HT1080 (cell line): ENCODE data around the gene GBP2. TPM values are rescaled to one million over a fixed set of nuclear protein-coding genes. Genes with fewer than 3 reads are reported as not detected.

ENCODE experiments used
- DNase-seq: peaks from one replicate; pipeline ENCODE4 v3.0.0-alpha.2; 2015; ENCODE audit warnings: low read depth
- polyA plus RNA-seq, 2 experiments: library from polyadenylated mRNA; depleted of rRNA; stranded (reverse); fragments of >200 nt; gene quantifications; 2 replicates each; pipeline ENCODE4 v1.2.3, GENCODE V29; 2015
- total RNA-seq: library from RNA; depleted of rRNA; stranded (reverse); fragments of >200 nt; shearing (Covaris generic); gene quantifications from 2 replicates; pipeline ENCODE4 v1.2.3, GENCODE V29; 2014; rRNA removed

The GBP2 gene, protein sequence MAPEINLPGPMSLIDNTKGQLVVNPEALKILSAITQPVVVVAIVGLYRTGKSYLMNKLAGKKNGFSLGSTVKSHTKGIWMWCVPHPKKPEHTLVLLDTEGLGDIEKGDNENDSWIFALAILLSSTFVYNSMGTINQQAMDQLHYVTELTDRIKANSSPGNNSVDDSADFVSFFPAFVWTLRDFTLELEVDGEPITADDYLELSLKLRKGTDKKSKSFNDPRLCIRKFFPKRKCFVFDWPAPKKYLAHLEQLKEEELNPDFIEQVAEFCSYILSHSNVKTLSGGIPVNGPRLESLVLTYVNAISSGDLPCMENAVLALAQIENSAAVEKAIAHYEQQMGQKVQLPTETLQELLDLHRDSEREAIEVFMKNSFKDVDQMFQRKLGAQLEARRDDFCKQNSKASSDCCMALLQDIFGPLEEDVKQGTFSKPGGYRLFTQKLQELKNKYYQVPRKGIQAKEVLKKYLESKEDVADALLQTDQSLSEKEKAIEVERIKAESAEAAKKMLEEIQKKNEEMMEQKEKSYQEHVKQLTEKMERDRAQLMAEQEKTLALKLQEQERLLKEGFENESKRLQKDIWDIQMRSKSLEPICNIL
- total RNA-seq: 2.8 and 3.7 TPM in 2 replicates
- 4.1 and 5.4 TPM in 2 replicates for polyA plus RNA-seq (2015; cell fraction: cytosol; rRNA removed)
- 8.9 and 9.2 TPM in 2 replicates for polyA plus RNA-seq (2015; cell fraction: nucleus; rRNA removed)

DNA sequence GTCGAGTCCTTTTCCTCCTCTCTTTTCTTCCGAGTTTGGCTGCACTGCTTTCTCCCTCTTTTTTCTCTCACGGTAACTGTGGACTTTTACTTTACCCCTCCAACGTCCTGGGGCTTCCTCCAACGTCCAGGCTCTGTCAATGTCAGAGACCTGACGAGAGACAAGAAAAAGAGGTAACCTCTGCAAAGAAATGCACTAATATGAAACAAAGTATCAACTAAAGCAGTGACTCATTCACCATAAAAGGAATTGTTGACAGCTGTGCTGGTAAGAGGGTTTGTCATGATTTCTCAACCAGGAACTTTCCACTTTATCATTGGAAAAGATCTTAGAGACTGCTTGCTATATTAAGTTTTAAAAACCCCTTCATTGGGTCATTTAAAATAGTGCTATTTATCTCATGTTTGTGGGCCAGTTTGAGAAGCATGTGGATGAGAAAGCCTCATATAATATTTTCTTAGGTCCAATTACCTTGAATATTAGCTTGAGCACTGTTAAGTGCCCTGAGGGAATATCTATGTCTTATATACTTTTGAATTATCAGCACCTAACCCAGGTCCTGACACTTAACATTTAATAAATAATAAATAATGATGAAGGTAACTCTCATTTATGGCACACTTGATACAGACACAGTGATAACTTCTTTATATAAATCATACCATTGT, at the start of gene GBP2:
Gene GBP2, minus strand, starts transcription at position 202 of the 668 bp plus-strand sequence. CDS start 4,148 bp downstream, outside the sequence.
- peak; percentile 62 for DNase-seq

DNA sequence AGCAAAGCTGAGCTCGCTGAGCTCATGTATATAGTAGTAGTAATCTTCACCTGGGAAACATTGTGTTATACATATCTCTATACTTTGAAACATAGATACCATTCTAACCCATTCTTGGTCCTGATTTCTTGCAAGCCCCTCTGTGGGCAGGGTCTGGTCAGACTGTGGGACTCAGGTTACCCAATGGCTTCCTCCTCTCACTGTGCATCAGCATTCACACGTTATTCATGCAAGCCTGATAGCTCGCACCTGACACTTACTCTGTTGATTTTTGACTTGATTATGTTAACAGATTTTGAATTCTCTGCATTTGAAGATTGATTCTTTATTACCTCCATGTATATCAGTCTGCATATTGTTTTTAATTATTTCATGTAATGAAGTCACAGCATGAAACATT, 48.6 kb upstream of the GBP2 start:
- no peak for DNase-seq

DNA sequence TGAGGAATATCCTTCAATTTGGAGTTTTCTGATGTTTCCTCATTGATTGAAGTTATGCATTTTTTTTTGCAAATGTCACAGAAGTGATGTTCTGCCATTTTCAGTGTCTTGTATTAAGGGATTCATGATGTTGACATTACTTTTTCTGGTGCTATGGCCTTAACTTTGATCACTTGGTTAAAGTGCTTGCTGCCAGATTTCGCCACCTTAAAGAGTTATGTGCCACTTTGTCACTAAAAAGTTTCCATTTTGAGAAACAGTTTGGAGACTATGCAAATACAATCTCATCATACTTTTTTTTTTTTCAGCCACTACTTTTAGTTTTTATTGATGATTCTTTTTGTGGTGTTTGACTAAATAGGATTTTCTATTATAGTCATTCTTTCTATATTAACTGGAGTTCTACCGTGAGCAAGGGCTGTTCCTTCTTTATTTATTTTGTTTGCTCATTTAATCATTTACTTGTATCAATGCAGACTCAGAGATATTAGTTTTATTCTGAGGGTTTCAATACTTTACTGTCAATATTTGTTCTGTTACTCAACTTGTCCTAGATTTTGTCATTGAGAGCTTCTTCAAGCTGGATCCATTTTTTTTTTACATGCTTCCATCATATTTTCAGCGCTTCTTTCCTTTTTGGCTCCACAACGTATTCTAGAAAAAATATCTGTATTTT, 46.7 kb upstream of the GBP2 start:
- DNase-seq: no peak

DNA sequence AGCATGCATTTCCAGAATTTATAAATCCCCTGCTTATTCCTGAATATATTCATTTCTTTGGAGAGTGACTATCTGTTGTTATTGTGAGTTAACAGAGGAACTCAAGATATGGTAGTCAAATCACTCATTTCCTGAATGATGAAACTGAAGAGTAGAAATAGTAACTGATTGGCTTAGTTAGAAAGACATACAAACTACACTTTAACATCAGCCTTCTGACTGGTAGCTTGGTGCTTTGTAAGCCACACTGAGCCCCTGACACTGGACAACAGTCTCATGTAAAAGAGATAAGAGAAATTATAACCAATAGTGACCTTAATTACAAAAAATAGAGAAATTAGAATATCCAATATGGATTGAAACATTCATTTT, 45.1 kb upstream of the GBP2 start:
- DNase-seq: no peak

DNA sequence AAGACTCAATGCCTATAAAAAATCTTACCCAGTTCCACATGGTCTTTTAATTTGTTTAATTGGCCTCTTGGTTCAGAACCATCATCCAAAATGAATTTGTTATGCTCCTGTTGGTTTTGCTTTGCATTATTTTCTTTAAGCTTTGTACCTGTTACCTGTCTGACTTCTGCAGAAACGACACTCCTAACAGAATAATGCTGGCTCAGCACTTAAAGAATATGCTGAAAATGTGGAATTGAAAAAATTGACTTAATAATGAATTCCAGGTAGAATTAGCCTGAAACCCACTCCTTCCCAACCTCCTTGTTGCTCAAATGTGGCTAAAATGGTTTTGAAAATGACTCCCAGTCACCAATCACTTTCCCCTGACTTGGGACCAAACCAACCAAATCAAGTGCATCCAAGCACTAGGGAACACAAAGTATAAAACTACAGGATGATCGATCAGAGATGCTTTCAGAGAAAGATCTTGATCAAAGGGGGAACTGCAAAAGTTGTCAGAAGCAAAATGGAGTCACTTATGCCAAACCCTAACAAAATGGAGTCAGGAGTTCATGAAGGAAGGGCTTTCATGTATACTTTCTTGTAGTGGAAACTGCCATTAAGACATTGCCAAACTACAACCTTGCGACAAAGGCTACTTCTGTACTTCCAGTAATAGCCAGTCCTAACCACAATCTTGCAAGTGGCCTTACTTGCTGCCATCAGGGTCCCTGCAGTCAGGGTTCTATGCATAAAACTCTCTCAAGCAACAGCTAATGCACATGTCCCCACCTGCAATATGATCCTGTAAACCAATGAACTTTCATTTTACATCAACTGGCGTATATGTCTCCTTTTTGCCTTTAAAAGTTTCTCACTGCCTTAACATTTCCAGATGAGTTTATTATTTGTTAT, 44.5 kb upstream of the GBP2 start:
- DNase-seq: no peak

DNA sequence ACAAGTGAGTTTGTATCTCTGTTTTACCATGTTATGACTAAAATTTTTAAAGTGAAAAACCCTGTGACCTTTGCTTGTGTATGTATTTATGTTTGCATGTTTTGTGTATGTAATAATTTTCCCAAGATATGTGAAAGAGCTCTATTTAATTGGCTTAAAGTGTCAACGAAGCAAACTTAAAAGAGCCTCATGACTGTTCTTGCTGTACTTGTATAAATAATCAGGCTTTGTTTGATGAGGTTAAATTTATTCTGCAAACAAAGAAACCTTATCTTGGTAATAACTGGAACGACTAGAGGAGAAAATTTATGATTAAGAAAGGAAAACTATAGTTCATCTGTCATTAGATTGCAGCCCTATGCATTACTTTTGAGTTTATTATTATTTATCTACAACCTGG, 43.3 kb upstream of the GBP2 start:
- no peak for DNase-seq

DNA sequence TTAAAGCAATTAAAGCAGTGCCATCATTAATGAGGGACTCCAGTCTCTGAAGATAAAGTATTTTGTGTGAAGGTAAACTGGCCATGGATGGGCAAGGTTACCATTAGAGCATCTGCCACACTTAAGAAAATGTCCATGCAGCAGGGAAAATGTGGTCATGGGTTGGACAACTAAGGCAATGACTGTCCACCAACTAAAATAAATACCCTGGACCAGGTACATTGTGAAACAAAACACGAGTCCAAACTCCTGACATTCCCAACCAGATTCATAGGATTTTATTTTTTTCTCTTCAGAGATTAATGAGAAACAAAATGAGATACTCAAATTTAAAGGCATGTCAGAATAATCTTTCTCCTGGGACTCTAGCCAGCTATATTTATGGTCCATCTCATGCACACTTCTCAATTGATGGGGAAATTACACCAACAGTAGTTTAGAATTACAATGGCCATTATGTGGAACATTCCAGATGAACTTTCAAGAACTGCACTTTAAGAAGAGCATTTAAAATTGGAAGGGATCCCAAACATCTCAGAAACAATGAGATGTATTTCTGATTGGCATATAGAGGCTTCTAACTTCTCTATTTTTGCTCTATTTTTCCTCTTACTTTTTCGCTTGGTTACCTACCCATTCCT, 41.8 kb upstream of the GBP2 start:
- DNase-seq: no peak

DNA sequence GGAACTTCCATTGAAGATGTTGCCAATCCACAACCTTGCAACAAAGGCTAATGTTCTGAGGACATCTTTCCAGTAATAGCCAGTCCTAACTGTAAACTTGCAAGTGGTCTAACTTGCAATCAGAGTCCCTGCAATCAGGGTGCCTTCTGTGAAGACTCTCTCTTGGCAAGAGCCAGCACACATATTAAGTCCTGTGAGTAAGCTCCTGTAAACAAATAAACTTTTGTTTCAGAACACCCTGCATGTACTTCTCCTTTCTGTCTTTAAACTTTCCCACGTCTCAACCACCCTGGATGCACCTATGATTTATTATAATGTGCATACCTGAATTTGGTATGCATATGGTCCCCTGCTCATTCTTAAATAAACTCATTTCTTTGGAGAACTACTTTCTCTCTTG, 40.8 kb upstream of the GBP2 start:
- DNase-seq: no peak

DNA sequence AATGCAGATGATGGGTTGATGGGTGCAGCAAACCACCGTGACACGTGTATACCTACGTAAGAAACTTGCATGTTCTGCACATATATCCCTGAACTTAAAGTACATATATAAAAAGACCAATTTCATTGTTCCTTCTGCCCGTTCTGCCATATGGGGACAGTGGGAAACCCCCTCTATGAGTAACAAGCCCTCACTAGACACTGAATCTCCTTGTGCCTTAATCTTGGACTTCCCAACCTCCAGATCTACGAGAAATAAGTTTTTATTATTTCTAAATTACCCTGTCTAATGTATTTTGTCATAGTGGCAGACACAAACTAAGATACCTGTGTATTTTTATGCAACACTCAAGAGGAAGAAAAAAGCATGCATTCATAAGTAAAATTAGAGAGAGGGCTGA, 39.9 kb upstream of the GBP2 start:
- DNase-seq: no peak

DNA sequence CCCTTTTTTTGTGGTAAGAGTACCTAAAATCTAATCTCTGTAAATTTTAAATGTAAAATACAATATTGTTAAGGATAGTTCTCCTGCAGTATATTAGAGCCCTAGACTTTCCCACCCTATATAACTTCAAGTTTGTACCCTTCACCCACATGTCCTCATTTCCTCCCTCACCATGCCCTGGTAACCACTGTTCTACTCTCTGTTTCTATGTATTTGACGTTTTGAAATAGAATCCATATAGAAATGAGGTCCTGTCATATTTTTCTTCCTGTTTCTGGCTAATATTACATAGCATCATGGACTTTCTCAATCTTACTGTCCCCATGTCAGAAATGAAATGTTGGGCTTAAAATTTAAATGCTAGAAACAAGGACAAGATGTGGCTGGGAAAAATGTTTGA, 25.1 kb upstream of the GBP2 start:
- no peak for DNase-seq

DNA sequence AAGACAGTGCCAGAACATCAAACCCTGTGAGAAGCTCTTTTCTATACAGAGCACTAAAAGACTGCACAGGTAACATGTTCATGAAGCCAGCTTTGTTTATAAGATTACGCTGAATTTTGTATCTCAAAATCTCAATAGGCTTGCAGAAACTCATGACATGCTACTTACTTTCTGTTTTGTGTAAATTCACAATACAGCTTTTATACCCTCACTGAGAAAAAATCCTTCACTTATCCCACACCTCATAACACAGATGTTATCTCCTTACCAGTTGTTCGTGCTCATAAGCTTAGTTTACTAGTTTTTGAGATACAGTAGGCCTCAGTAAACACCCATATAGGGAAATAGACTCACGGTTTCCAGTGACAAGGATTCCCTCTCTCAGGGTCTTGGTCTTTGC, 24.1 kb upstream of the GBP2 start:
- no peak for DNase-seq

DNA sequence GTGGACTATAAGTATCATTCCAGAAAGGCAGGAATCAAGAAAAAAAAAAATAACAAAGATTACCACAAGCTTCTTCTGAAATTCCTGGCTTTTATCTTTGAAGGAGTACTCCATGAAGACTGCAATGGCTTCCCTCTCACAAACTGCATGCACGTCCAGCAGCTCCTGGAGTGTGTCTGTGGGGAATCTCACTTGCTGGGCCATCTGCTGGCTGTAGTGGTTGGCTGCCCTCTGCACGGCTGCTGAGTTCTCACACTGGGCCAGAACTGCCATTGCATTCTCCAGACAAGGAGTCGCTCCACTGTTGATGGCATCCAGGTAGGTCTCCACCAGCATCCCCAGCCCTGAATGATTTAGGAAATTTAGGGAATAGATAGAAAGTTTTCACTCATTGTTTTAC, 23.3 kb upstream of the GBP2 start:
- DNase-seq: peak; percentile 47

DNA sequence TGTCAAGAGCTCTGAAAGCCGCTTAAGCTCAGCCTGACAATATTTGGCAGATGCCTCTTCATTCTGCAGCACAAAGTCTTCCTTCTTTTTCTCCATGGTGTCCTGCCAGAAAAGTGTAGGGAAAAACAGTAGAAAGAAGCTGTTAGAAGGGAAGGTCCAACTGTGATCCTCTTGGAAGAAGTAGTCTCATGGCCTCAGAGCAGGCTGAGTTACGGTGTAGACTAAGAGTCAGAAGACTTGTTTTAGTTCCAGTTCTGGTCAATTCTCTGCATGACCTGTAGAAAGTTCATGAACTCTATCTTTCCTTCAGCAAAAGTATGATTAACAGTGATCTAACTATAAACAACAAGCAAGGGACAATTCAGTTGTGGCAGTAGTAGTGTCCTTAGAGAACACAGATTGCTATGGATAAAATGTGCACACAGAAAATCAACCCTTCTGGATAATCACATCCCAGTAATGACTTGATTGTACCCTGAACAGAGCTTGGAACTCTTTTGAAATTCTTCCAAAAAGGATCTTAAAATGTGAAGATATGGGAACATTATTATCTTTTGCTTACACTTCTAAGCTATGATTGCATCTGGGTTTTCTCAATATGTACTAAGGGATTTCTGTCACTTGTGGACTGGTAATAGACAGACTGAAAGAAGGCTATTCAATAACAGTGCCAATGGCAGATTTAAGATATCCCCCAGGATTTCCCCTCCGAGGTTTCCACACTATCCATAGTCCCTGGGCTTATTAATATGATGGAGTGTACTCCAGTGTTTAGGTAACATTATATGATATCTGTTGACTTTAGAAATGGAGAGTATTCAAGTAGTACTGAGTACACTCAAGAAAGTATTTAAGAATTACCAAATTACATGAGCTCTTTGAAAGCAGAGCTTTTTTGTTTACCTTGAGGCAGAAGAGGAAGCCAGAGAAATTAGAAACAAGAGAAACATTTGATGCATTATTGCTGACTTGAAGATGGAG, 22.1 kb upstream of the GBP2 start:
- DNase-seq: no peak

DNA sequence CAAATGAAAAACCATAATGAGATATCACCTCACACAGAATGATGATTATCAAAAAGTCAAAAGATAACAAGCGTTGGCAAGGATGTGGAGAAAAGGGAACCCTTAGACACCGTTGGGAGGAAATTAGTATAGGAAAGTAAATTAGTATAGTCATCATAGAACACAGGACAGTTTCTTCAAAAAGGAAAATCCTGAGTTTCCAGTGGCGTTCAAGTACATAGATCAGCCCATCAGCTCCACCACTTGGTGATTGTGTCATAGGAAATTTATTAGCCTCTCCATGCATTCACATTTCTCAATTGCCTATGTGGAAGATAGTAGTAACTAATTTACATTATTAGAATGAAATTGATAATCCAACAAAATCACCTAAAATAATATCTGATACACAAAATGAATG, 20.8 kb upstream of the GBP2 start:
- no peak for DNase-seq

DNA sequence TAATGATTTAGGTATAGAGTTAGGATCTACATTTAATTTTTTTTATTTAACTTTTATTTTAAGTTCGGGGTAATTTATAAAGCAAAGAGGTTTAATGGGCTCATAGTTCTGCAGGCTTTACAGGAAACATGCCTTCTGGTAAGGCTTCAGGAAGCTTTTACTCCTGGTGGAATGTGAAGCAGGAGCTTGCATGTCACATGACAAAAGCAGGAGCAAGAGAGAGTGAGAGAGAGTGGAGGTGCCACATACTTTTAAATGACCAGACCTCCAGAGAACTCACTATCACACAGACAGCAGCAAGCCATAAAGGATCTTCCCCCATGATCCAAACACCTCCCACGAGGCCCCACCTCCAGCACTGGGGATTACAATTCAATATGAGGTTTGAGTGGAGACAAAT, 17.6 kb upstream of the GBP2 start:
- DNase-seq: no peak

DNA sequence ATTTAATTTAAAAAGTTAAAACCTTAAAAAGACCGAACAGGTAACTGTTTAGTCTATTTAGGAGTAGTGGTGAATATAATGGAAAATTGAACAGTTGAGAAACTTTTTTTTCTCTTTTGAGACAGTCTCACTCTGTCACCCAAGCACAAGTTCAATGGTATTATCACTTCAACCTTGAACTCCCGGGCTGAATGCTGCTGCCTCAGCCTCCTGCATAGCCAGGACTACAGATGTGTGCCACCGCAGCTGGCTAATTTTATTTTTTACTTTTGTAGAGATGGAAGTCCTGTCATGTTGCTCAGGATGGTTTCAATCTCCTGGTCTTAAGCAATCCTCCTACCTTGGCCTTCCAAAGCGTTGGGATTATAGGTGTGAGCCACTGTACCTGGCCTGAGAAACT, 16.2 kb upstream of the GBP2 start:
- DNase-seq: no peak

DNA sequence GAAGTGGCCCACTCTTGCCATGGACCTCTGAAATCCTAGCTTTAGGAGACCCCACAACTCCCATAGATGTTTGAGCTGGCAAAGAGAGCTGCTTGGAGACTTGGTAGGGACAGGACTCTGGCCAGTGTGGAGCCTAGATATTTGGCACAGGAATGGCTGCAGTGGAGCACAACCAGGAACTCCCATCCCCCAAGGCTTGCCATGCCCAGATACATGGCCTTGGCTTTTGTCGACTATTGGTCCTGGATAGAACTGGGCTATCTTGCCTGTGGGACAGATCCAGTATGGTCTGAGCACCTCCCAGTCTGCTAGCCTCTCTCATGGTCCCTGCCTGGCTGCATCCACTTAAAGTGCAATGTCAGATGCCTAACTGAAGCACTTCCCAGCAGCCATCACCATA, 7.8 kb upstream of the GBP2 start:
- DNase-seq: no peak

DNA sequence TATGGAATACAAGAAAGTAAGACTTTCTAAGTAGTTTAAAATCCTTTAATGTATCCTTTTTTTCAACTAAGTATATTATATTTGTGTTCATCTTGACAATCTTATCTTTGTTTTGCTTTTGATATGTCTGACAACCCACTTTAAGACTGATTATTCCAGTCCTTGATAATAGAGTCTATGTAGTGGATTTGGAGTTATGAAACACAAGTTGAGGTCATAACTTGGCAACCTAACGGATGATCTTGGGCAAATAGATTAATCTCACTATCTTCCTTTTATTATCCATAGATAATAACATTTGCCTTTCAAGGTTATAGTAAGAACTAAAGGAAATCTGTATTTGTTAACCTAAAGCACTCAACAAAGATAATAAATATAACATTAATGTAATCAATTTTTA, 4.8 kb upstream of the GBP2 start:
- no peak for DNase-seq

DNA sequence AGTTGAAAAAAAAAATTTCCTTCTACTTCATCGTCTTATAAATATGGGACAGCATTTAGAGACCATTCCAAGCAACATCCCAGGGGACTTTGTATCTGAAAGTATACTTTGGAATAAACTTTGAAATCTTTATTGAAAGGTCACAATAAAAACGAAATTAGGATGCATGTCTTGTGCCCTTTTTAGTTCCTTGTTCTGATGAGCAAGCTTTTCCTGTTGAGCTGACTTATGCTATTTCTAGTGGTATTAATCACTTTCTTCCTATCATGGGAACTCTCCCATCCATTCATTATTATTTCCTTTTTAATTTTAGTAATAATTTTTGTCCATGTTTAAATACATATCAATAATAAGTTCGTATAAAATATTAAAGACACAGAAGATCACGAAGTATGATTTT, 4.0 kb upstream of the GBP2 start:
- DNase-seq: no peak
